Hematopoietic multipotent progenitor cell treated with erythropoietin and hydrocortisone succinate and interleukin-3 and kit ligand, for 6 days (in vitro differentiated cells): ENCODE data around the gene SEBOX.
"Not testable (repeated sequence)": the region's sequence is repeated elsewhere in the genome, so short reads cannot be mapped to it uniquely, and the experiment has no call there.

Source experiments
- DNase-seq: peaks from one replicate; pipeline ENCODE4 v3.0.0-alpha.2; 2015

Gene SEBOX

DNA sequence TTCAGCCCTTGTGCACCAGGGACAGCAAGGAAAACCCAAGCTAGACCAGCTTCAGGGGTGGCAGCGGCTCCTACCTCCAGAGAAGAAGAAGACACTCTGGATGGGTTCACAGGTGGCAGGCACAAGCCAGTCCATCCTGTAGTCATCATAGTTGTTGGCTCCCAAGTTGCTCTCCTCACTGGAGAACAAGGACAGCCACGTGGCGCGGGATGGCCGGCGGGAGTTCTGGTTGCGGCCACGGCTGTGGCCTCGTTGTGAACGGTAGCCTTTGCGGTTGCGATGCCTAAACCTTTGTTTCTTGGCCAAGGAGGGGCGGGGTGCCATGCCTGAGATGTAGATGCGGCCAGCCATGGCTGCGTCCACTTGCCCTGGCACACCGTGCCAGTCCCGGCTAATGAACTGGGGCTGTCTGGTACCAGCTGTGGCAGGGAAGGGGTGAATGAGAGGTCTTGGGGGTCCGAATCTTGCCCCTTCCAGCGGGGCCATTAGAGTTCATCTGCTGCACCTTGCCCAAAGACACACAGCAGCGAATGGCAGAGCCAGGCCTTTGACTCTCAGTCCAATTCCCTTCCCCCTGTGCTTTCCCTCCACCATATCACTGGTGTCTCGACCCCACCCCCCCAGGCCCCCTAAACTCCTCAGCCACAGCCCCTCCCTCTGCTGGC, 2.8 kb upstream of the SEBOX start:
- DNase-seq, result no peak

DNA sequence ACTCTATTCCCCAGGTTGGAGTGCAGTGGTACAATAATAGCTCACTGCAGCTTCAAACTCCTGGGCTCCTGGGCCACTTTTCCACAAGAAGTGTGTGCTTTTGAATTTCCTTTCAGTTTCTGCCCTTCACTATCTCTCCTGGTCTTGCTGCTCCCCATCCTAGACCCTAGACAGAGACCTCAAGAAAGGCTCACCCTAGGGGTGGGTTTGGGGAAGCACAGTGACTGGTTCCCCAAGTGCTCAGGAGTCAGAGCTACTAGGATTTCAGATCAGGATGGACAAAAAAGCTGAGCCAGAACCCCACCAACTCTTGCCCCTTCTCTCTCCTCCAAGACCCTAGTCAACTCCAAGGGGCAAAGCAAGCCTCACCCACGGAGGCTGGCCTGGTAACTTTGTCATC, 1.6 kb upstream of the SEBOX start:
- no peak for DNase-seq

DNA sequence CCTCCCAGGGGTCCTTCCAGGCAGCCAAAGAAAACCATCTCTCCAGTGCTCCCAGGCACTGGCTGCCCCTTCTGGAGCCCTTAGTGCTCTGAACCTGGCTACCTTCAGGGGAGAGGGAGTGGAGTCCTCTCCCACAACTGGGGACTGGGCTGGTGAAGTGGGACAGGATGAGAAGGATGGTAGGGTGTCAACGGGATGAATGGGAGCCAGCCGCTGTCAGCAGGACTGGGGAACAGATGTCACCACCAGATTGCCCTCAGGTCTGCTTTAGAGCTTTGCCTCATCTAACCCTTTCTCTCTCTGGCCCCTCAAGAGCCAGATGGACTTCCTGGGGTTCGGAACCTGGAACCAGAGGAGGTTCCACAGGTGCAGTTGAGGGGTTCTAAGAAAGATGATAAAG, 488 bp upstream of the SEBOX start:
- no peak for DNase-seq

DNA sequence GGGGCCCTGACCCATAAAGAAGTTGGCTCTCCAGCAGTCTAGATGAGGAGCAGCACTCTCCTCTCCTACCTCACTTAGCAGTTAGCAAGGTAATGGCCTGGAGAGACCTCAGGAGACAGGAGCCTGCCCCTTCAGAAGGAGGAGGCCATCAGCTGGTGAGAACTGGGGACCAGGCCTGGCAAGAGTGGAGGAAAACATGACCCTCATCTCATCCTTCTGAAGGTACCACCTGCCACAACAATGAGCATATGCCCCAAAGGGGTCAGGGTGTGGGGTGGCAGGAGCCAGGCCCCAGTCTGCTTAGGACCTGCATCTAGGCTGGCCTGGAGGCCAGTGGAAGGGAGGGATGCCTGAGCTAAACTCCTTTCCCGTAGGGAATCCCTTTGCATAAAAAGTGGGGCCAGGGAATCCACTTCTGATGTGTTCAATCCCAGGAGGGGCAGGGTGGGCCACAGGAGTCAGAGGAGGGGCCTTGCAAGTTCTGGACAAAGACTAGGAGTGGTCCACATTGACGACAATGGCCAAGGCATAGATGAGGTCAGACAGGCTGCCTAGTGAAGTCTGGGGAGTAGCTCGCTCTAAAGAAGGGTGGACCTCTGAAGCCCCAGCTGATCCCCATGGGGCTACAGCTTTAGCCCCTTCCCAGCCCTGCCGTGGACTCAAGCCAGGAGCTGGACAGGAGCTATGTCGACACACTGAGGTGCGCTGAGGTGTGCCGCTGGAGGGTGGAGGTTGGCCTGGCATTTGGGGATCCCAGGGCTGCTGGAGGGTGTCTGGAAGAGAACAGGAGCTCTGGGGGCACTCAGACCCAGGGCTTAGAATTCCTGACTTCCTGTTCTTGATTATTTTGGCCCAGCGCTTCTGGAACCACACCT, 986 bp downstream of the SEBOX start:
- DNase-seq, result no peak

DNA sequence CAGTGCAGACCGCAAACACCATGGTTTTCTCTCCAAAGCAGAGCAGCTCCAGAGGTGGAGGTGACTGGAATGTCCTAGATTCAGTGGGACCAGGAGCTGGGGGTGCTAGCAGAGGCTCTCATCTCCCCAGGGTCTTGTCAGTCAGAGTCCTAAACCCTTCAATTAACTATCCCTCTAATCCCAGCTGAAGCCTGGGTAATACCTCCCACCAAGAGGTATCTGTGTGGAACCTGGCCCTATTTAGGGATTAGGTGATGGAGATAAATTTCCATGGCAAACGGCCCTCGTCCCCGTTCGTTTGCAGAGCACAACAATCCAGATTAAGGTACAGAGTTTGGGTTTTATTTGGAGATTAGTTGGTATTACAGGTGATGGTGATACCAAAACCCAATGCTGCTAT, 1.8 kb downstream of the SEBOX start:
- DNase-seq, result no peak

DNA sequence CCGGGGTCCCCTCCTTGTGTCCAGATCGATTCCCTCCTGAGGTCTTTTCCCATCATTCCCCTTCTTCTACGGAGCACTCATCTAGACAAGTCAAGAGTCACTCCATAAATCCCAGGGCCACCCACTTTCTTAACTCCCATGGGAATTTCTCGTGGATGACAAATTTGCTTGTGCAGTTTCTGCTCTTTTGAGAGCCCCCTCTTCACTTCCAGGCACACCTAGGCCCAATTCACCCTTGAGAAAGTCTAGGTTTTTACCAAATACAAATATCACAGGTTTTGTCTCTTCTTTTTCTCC, 7.2 kb downstream of the SEBOX start:
- no peak for DNase-seq

DNA sequence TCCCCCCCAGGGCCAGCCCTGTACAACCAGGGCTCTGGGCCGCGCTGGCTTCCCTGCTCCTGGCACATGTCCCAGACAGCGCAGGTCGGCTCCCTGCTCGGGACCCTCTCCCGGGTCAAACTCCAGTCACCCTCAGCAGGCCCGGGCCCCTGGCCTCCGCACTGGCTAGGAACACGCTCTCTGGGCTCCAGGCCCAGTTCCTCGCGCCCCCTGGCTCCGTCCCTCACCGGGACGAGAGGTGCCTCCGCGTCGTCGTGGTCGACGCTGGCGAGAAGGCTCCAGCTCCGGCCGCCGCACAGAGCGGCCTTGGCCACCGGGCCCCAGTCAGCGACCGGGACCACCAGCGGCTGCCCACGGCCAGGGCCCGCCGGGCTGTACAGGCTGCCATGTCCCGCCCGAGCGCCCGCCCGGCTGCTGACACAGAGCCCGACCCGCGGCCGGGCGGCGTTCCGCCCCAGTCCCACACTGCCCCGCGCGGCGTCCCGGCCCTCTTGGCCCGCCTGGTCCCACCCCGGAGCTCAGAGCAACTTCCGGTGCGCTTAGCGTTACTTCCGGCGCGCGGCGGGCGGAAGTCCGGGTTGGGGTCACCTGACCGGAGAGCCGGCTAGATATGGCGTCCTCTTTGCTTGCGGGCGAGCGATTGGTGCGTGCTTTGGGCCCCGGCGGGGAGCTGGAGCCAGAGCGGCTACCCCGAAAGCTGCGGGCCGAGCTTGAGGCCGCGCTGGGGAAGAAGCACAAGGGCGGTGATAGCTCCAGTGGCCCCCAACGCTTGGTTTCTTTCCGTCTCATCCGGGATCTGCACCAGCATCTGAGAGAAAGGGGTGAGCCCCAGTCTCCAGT, 7.7 kb downstream of the SEBOX start, which contains the start of gene POLDIP2:
Gene POLDIP2, minus strand, starts transcription at position 467 of the 840 bp plus-strand sequence. Its CDS starts 79 bp downstream, at position 388.
- DNase-seq, result peak; percentile 97

DNA sequence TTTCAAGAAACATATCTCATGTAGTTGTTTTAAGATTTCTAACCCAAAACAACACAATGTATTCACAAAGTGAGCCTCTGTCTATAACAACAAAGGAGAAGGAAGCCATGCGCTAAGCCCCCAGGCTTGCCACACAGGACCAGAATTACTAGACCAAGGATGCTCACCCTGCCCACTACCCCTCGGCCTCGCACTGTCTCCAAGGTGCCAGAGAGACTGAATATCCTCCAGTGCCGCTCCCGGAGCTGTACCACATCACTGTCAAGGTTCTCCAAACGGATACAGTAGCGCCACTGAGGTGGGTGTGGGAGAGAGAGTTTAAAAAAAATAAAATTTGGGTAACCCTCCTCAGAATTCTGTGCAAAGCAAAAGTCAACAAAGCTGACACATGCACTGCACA, 14.7 kb downstream of the SEBOX start:
- DNase-seq, result no peak

DNA sequence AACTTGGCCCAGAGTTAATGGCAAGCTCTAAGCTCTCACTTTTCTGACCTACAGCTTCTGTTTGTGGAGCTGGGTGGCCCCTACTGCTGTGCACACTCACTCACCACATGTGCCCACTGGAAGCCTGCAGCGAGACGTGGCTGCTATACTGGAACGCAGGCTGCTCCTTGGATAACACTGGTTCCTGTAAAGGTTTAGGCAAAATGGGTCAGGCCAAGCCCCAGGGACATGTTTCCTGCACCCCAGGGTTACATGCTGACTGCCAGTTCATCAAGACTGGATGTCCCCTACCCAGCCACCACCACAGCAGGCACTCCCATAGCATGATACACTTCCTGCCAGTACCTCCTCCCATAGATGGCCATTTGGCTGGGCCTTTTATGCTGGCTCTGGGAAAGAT, 16.0 kb downstream of the SEBOX start:
- no peak for DNase-seq

DNA sequence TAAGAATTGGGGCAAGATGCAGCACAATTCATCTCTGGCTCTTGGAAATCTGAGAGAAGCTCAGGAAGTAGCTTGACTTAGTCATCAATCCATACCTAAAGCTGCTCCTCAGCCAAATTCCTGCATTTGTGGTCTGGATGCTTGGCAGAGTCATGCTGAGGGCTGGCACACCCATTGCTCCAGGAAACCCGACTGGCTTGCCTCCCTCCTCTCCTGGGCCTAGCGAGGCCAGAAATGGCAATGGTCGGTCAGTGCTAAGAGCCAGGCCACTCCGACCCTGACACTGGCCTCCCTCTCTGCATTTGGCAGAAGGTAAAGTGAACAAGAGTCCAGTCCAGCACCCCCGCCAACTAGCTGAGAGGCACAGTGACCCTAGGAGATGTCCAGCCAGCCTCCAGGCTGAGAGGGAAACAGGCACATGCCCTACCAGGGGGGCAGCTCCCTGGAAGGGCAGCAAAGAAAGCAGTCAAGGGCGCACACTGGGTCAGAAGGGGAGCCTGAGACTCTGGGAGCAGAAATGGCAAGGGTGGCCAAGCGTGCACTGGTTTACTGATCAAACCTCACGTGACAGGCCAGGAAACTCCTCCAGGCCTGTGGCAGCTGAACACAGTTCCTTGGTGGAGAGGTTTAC, 17.6 kb downstream of the SEBOX start:
- DNase-seq, result no peak

DNA sequence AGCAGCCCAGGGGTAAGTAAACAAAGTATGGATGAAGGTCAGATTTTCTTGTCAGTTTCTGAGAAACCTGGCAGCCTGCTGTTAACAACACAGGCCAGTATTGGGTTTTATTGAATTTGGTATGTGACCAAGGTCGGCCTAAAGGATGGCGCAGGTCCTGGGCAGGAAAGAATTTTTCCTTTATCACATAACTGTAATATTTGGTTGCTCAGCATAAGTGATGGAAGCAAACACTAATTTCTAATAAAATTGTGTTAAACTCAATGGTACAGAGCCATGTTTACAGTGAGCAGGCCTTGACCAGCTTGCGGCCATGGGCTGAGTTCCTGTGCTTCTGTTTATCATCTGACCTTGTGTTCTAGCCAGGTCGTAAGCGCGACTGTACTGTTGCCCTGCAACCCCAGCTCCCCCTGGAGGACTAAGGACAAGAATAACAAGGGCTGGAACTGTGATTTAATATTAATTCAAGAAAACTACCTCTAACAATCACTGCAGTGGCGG, 18.2 kb downstream of the SEBOX start:
- DNase-seq, result peak; percentile 41

DNA sequence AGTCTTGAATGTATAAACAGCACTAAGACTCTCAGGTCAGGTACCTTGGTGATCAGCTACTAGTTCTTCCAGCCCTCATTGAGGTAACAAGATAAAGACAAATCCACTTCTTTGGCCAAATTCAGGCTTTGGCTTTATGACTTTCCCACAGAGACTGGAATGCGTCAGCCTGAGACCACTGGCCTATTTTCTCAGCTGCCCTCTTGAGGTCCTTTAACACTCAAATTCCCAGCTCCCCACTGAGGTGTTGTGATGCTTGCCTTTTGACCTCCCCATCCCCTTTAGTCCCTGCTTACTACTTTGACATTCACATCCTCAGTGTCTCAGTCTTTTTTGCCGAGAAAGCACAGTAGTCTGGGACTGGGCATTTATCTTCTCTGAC, 18.8 kb downstream of the SEBOX start:
- no peak for DNase-seq

DNA sequence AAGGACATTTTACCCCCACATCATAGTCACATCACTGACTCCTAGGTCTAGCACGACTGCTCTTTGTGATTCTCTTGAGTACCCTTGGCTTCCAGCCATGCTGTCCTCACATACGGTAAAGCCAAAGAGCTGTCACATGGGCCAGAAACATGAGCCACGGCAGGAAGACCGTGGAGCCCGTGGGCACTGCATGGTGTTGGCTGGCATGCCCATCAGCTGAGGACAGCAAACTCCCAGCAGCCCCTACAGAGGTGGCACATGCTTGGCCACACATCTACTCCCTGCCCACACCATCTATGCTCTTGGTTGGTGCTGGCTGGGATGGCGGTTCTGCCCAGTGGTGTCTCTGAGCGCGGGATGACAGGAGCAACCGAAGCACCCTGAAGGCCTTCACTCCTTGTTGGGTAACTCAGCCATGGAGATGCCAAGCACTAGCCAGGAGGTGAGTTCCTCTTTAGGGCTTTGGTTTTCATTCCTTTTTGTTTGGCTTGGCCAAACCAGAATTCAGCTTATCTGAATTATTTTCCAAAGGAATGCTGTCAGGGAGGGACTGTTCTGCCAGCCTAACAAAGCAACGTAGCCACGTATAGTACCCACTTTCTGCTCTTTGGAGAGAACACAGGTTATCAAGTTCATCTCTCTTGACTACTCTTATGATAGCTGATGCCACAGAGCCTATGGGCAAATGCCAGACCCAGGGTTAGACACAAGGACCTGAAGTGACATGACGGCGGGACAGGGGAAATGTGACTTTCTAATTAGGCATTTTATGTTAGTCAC, 19.4 kb downstream of the SEBOX start:
- no peak for DNase-seq

DNA sequence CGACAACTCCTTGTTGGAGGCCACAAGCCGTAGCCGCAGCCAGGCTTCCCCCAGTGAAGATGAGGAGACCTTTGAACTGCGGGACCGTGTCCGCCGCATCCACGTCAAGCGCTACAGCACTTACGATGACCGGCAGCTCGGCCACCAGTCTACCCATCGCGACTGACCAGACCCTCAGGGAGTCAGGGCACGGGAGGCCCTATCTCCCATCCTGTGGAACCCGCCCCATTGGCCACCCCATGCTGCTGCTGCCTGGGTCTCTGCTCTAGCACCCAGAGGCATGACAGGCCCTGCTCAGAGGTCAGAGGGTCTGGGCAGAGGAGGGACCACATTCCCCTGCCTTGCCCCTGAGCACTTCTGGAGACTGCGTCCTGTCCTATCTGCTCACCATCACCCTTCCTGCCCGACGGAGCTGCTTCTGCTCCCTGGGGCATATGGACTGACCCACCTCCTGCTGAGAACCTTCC, 20.5 kb downstream of the SEBOX start:
- no peak for DNase-seq

DNA sequence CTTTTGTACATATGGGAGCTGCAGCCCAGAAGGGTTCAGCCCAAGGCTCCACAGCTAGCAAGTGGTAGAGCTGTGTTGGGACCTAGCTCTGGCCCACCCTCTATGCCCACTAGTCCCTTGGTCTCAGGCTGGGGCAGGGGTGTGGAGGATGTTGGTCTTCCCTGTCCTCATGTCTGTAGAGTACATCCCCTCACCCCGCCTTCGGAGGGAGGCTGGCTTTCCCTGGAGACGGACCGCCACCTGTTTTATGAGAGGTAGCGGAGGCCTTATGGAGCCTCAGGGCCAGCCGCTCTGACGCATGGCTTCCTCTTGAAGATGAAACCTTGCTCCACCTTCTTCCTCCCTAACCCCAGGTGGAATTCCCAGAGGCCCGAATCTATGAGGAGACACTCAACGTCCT, 21.0 kb downstream of the SEBOX start:
- no peak for DNase-seq

DNA sequence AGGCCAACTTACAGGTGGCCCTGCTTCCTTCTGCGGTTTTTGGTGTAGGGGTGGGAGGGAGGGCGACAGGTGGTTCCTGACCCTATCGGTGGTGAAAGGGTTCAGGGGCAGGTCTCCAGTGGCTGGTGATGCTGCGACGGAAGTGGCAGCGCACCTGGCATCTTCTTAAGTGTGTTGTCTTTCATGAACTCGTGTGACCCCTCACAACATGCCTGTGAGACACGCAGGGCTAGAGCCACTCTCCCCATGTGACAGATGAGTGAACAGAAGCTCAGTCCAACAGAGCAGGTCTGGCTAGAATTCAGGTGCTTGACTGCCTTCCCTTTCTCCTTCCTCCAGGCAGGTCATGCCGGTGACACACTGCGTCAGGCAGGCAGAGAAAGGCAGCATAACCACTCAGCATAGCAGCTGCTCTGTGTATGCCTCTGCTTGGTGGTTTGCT, 21.5 kb downstream of the SEBOX start:
- no peak for DNase-seq

DNA sequence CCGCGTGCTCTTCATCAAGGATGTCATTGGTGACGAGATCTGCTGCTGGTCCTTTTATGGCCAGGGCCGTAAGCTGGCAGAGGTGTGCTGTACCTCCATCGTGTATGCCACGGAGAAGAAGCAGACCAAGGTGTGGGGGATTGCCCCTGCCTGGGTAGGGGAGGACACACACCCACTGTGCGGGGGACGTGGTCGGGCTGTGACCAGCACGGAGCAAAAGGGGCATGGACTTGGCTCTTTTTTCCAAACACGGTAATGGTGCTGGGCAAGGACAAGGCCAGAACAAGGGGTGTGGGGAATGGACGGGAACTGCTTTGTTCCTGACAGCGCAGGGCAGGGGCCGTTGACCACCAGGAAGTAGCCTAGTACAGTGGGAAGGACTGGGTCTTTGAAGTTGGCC, 22.7 kb downstream of the SEBOX start:
- DNase-seq, result no peak

DNA sequence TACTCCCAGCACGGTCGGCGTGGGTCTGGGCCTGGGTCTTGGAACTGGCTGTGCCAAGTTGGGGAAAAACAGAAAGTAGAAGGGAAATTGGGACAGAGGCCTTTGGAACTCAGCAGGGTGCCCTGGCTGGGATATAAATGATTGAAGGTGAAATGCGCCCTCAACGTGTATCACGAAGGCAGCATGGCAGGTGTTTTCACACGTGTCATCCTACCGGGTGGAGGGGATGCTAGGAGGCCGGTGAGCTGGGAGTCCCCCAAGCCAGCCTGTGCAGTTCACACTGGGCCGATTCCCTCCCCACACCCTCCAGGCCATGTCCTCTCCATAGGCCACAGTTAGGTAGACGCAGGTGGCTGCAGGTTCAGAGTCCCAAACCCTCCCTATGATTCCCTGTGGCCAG, 23.5 kb downstream of the SEBOX start:
- no peak for DNase-seq

DNA sequence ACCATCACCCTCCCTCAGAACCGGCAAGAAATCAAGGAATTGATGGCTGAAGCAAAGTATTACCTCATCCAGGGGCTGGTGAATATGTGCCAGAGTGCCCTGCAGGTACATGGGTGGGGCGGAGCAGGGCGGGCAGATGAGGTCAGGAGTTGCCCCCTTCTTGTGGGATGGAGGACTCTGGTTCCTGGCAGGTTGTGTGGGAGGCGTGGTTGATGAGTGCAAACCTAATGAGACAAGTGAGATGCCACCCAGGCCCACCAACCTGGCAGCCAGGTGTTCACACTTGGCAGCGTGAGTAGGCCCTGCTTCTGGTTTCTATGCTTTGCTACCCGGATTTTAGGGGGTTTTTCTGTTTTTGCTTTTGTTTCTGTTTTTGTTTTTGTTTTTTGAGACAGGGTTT, 24.6 kb downstream of the SEBOX start:
- no peak for DNase-seq

DNA sequence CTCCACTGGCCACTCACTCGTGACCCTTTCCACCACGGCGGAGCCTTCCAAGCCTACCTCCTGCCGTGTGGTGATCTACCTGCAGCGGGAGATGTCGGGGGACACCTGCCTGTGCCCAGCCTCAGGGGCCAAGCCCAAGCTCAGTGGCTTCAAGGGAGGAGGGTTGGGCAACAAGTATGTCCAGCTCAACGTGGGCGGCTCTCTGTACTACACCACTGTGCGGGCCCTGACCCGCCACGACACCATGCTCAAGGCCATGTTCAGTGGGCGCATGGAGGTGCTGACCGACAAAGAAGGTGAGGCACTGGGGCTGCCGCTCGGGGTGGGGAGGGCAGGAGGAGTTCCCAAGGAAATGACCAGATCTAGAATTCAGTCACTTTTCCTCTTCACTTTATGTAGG, 25.6 kb downstream of the SEBOX start:
- DNase-seq, result no peak

DNA sequence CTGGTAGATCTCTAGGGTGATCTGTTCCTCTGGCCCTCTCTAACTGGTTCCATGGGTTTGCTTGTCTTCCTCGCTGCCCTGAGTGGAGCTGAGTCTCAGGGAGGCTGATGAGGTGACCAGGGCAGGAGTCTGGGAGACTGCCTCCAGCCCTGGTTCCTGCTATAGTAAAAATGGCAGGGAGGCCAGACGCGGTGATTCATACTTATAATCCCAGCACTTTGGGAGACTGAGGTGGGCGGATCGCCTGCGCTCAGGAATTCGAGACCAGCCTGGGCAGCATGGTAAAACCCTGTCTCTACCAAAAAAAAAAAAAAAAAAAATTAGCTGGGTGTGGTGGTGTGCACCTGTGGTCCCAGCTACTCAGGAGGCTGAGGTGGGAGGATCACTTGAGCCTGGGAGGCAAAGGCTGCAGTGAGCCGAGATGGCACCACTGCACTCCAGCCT, 26.2 kb downstream of the SEBOX start:
- not testable (repeated sequence) for DNase-seq
